Stimulated activated CD4-positive, alpha-beta T cell treated with anti-CD3 and anti-CD28 coated beads, Interleukin-2, amount 100 ng/mL, for 48 hours (primary cell): ENCODE data around the gene MTHFD1.
"Not testable (repeated sequence)": the region's sequence is repeated elsewhere in the genome, so short reads cannot be mapped to it uniquely, and the experiment has no call there.

Experiments used
- DNase-seq, 2 donors: peaks; one replicate each; pipeline ENCODE4 v3.0.0-alpha.2; 2020

MTHFD1 gene

DNA sequence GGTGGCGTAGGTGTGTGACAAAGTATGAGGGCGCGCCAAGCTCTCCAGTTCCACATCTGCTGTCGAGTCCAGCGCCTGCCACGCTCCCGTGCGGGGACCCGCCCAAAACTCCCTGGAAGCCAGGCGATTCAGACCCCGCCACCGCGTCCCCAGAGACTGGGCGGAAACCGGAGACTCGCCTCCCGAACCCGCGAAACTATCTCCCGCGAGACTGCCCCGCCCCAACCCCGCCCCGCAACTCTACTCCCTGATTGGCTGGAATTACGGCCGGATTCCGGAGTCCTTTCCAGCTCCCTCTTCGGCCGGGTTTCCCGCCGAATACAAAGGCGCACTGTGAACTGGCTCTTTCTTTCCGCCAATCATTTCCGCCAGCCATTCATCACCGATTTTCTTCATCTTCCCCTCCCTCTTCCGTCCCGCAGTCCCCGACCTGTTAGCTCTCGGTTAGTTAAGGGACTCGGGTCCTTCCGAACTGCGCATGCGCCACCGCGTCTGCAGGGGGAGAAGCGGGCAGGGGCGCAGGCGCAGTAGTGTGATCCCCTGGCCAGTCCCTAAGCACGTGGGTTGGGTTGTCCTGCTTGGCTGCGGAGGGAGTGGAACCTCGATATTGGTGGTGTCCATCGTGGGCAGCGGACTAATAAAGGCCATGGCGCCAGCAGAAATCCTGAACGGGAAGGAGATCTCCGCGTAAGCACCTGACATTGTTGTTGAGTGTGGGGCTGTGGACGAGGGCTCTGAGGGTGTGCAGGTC is at the start of gene MTHFD1:
TSS of gene MTHFD1 (plus strand) at position 572 of the 751 bp plus-strand sequence. CDS start at position 647, 75 bp downstream.
- peak; percentile 93 to 97 for DNase-seq

GRCh38 chr14:64338616-64339316 is 49.4 kb upstream of the MTHFD1 start:
- DNase-seq: peak; percentile 77 to 81

DNA sequence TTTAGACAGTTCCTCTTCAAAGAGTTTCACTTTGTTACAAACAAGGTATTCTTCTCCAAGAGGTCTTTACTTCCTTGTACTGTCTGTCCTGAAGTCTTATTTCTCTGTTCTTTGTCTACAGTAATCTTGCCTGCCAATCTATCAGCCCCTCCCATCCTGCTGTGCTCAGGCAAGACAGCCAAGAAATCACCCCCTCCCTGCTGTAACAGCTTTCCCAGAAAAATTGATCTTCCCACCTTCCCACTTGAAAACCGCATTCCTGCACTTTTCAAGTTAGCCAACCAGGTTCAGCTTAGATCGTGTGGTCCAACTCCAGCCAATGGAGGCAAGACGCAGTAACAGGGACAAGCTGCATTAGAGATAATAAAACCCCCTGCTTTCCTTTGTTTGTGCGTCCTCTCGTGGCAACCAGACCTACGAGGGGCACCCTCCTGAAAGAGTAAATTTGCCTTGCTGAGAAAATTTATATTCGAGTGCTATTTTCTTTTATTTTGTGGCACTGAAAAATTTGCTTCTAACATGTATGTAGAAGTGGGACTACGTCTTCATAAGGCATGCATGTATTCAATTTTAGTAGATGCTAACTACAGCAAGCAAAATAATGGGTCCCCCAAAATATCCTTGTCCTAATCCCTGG is 47.5 kb upstream of the MTHFD1 start:
- DNase-seq: no peak

GRCh38 chr14:64347748-64348147 is 40.4 kb upstream of the MTHFD1 start:
- DNase-seq: no peak

- DNase-seq: no peak
Observed at GRCh38 chr14:64349741-64350490, 38.2 kb upstream of the MTHFD1 start.

DNA sequence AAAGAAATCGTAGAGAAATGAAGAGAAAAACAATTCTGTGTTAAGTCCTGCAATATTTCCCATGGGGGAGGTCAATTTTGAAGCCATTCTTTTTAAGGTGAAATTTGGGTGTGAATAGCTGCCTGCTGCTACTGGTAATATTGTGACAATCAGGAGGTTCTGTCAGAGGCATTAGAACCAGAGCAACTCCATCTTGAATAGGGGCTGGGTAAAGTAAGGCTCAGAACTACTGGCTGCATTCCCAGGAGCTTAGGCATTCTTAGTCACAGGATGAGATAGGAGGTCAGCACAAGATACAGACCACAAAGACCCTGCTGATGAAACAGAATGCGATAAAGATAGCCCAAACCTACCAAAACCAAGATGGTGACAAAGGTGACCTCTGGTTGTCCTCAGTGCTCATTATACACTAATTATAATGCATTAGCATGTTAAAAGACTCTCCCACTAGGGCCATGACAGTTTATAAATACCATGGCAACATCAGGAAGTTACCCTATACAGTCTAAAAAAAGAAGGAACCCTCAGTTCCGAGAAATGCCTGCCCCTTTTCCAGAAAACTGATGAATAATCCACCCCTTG is 24.8 kb upstream of the MTHFD1 start:
- DNase-seq: no peak

DNA sequence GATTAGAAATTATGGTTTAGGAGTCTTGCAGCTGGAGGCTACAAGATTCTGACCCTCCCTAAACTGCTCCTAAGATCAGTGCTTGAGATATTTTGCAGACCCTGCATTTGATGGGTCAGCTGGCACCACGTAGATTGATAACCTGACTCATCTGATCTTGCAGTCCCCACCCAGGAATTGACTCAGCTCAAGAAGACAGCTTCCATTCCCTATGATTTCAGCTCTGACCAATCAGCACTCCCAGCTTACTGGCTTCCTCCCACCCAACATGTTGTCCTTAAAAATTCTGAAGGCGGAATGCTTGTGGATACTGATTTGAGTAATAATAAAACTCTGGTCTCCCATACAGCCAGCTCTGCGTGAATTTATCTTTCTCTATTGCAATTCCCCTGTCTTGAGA is 23.2 kb upstream of the MTHFD1 start:
- no peak for DNase-seq

DNA sequence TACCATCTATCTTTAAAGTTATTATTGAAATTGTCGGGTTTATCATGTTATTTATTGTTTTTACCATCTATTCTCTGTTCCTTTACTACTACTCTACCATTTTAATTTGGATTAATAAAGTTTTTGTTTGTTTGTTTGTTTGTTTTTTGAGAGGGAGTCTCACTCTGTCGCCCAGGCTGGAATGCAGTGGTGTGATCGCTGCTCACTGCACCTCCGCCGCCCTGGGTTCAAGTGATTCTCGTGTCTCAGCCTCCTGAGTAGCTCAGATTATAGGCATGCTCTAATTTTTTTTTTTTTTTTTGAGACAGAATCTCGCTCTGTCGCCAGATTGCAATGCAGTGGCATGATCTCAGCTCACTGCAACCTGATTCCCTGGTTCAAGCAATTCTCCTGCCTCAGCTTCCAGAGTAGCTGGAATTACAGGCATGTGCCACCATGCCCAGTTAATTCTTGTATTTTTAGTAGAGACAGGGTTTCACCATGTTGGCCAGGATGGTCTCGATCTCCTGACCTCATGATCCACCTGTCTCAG is 22.7 kb upstream of the MTHFD1 start:
- DNase-seq: not testable (repeated sequence)

DNA sequence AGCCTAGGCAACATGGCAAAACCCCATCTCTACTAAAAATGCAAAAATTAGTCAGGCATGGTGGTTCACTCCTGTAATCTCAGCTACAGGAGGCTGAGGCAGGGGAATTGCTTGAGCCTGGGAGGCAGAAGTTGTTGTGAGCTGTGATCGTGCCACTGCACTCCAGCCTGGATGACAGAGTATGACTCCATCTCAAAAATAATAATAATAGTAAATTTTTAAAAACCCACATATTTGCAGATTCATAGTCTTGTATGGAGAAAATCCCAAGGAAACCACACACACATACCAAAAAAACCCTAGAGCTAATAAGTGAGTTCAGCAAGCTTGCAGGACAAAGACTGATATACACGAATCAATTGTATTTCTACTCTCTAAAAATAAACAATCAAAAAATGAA is 19.0 kb upstream of the MTHFD1 start:
- no peak for DNase-seq

DNA sequence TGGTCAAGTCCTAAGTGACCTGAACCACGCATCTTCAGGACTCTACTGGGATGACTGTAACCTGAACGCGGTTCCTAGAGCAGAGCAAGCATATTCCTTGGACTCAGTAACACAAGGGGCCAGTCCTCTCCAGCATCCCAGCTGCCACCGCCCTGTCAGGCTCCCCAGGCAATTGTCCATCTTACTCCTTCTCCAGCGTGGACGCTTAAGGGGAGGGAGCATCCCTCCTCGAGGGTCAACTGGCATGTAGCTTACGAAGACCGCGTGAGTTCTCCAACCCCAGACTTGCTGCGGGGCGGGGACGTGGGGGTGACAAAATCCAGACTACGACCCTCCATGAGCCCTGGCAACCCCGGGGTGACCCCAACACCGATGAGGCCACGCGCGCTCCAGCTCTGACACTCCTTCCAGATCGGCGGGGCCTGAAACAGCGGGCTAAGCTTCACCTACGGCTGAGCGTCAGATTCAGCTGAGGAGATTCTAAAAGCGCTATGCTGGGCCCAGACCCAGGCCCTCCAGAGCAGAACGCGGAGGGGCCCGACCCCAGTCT is 846 bp upstream of the MTHFD1 start:
- DNase-seq: no peak

DNA sequence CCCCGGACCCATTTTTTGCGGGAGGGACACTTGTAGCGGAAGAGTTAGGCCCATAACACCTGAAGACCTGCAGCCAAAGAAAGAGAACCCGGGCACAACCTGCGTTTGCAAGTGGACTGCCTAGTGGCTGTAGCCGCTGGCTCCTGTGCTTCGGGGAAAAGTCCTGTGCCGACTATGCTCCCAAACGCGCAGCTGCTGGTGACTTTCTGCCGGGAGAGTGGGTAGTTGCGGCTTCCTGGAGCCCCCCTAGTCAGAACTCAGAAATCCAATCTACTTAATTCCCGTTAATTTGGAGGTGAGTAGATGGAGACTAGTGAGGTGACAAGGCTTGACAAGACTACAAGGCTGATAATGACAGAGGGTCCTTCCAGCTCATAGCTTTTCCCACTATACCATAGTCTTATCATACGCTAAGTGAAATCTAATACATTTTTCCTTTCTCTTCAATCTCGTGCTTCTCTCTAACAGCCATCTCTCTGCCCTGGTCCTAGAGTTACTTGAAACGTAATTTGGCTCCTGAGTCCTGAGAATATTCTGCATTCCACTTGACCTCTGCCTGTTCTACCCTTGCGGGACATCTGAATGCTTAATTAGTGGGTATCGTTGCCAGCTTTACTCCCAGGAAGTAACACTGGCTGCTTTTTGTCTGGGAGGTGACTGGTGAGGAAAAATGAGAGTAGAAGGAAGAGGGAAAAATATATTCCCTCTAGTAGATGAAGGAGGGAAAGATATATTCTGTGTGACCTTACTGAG is 556 bp downstream of the MTHFD1 start:
- no peak for DNase-seq

DNA sequence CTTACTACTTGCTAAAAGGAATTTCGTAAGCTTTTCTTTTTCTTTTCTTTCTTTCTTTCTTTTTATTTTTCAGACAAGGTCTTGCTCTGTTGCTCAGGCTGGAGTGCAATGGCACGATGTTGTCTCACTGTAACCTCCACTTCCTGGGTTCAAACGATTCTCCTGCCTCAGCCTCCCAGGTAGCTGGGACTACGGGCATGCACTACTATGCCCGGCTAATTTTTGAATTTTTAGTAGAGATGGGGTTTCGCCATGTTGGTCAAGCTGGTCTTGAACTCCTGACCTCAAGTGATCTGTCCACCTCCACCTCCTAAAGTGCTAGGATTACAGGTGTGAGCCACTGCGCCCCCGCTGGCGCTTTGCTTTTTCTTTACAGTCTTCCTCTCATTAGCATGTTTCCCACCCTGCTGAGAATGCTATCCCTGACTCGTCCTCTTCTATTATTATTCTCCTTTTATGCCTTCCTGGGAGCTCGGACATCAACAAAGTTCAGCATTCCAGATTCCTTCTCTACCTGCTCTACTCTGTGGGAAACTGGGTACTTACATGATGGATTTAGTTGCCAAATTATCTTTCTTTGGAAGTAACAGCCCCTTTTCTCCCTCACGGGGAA is 3.1 kb downstream of the MTHFD1 start:
- no peak for DNase-seq

- DNase-seq: no peak
Observed at GRCh38 chr14:64391986-64392385, 3.8 kb downstream of the MTHFD1 start.

DNA sequence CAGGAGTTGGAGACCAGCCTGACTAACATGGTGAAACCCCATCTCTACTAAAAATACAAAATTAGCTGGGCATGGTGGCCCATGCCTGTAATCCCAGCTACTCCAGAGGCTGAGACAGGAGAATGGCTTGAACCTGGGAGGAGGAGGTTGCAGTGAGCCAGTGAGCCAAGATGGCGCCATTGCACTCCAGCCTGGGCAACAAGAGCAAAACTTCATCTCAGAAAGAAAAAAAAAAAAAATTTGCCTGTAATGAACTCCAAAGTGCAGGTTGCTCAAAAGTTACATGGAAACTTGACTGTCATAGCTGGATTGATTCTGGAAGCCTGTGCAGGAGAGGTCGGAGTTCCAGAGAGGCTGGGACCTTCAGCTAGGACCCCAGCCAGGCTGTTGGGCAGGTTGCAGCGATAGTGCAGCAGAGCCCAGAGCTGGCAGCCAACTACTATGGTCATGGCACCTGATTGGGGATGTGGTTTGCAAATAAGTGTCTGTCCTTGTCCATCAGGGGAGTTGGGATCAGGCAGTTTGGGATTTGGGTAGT is 5.1 kb downstream of the MTHFD1 start:
- not testable (repeated sequence) for DNase-seq

- no peak for DNase-seq
Observed at GRCh38 chr14:64394423-64394822, 6.3 kb downstream of the MTHFD1 start.

GRCh38 chr14:64394977-64395633 is 7.0 kb downstream of the MTHFD1 start:
- DNase-seq: no peak

GRCh38 chr14:64400829-64401459 is 12.8 kb downstream of the MTHFD1 start:
- DNase-seq: no peak

DNA sequence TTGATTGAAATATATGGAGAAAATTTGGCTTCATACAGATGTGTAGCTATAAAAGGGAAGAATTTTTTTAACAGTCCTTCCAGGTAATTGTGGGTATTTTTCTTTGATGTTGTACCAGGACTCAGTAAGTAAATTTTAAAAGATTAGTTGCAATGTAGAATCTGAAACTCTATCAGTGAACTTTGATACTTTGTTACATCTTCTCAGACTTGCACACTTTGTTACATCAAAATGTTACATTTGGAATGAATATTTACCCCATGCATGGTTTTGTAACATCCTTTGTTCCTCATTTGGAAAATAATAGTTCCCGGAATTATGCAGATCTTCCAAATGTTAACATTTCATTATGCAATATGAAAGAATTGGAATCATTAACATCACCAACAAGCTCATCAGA is 13.8 kb downstream of the MTHFD1 start:
- no peak for DNase-seq

DNA sequence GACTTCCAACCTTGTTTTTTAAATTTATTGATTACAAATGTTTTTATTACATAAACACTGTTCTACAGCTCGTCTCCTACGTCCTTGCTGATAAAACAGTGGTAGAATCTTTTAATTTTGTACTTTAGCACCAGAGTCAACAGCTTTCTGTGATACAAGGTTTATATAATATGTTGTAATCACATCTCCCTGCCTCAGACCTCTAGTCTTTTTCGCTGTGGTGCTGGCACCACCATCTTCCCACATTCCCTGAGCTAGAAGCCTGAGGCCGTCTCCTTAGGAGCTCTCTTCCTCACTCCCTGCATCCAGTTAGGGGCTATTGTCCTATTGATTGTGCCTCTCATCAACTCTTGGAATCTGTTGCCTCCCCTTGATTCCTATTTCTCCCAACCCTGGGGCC is 17.1 kb downstream of the MTHFD1 start:
- DNase-seq: no peak

- DNase-seq: no peak
Observed at GRCh38 chr14:64407329-64407728, 19.2 kb downstream of the MTHFD1 start.
